GM12878 (cell line): ENCODE data around the gene LRRC41. TPM values are rescaled to one million over a fixed set of nuclear protein-coding genes. Genes with fewer than 3 reads are reported as not detected.

Experiments used
- ATAC-seq: fragments of 200-7000 bp; cut with Tn5 transposase; 3 replicates; pipeline ENCODE4 v1.9.1; 2020; ENCODE audit warnings: mild to moderate bottlenecking, moderate library complexity
- BruUV-seq: library from RNA; stranded (reverse); fragments of 400-500 nt; replicated peaks from 2 replicates; lab custom pipeline; 2021; lab: Mats Ljungman, UMichigan
- CTCF ChIA-PET: fragments of 300-600 bp; sonication (Branson Sonifier 250); formaldehyde crosslinking; extraction: SDS; loops from one replicate; lab custom pipeline; 2021; ENCODE audit warnings: inconsistent platforms; lab: Yijun Ruan, JAX
- POLR2A ChIA-PET: fragments of 350-600 bp; formaldehyde crosslinking; extraction: SDS; loops from one replicate; lab custom pipeline; 2021; ENCODE audit warnings: inconsistent platforms; lab: Charles Lee
- RAD21 ChIA-PET: fragments of 300-600 bp; sonication (Branson Sonifier 250); formaldehyde crosslinking; loops from one replicate; lab custom pipeline; 2023; ENCODE audit warnings: antibody characterized with exemption; ENCODE audit not compliant: unreplicated experiment; lab: Charles Lee
- SMC1A ChIA-PET: fragments of 300-600 bp; sonication (Branson Sonifier 250); formaldehyde crosslinking; loops from one replicate; lab custom pipeline; 2023; ENCODE audit not compliant: unreplicated experiment, uncharacterized antibody; lab: Charles Lee
- DNase-seq: peaks from one replicate; pipeline ENCODE4 v3.0.0-alpha.2; 2011; ENCODE audit warnings: low read depth, low spot score
- FAIRE-seq: peaks from 3 replicates; lab custom pipeline; 2011; peaks lifted over from hg19 to GRCh38; lab: Jason Lieb, UNC
- H2AFZ ChIP-seq: 2 replicates; pipeline ENCODE4 v1.6.0; 2011; ENCODE audit warnings: low read depth, low read length, control low read depth; ENCODE audit not compliant: control insufficient read depth
- H3K27ac ChIP-seq: 2 replicates; pipeline ENCODE4 v1.5.1; 2011; ENCODE audit warnings: control low read depth; ENCODE audit not compliant: control insufficient read depth, insufficient read depth
- H3K27me3 ChIP-seq, 2 experiments: replicated peaks in 1 of 2; 2 replicates each; pipeline versions ENCODE4 v1.6.0 to v1.6.1; 2011; ENCODE audit warnings: low read length in 1 of 2; ENCODE audit not compliant: control insufficient read depth in 2 of 2, insufficient read depth in 2 of 2
- H3K36me3 ChIP-seq, 2 experiments: 2 replicates each; pipeline ENCODE4 v1.5.1; 2011; ENCODE audit warnings: low read length in 1 of 2; ENCODE audit not compliant: control insufficient read depth in 2 of 2, insufficient read depth in 2 of 2
- H3K4me1 ChIP-seq: 2 replicates; pipeline ENCODE4 v1.6.1; 2011; ENCODE audit warnings: mild to moderate bottlenecking, low read length, moderate library complexity, mixed read lengths; ENCODE audit not compliant: control insufficient read depth, insufficient read depth
- H3K4me2 ChIP-seq: 2 replicates; pipeline ENCODE4 v1.6.0; 2011; ENCODE audit warnings: control low read depth; ENCODE audit not compliant: control insufficient read depth, insufficient read depth
- H3K4me3 ChIP-seq: fragments of 200-600 bp; sonication (generic); 2 replicates; pipeline ENCODE4 v1.5.1; 2016
- H3K79me2 ChIP-seq: 2 replicates; pipeline ENCODE4 v1.6.0; 2011; ENCODE audit warnings: low read length; ENCODE audit not compliant: control insufficient read depth, insufficient read depth
- H3K9ac ChIP-seq: 2 replicates; pipeline ENCODE4 v1.8.0; 2011; ENCODE audit warnings: low read length, control low read depth, mixed read lengths; ENCODE audit not compliant: control insufficient read depth, insufficient read depth
- H3K9me3 ChIP-seq: replicated peaks from 3 replicates; pipeline ENCODE4 v1.5.1; 2011; ENCODE audit warnings: mild to moderate bottlenecking, low read length; ENCODE audit not compliant: control insufficient read depth, insufficient read depth
- H4K20me1 ChIP-seq: 2 replicates; pipeline ENCODE4 v1.6.0; 2011; ENCODE audit not compliant: control insufficient read depth, insufficient read depth
- IRF4 ChIP-seq: IDR thresholded peaks from 2 replicates; pipeline ENCODE4 v1.6.1; 2011; ENCODE audit warnings: low read depth, low read length
- MTA3 ChIP-seq: IDR thresholded peaks from 2 replicates; pipeline ENCODE4 v1.6.1; 2012; ENCODE audit warnings: low read length, inconsistent platforms, borderline replicate concordance
- NR2C1 ChIP-seq: fragments of 450-650 bp; IDR thresholded peaks from 2 replicates; pipeline ENCODE4 v1.6.1; 2017; ENCODE audit warnings: antibody characterized with exemption, mild to moderate bottlenecking, moderate library complexity
- NR2C2 ChIP-seq: IDR thresholded peaks from 2 replicates; pipeline ENCODE4 v1.6.1; 2011; ENCODE audit warnings: borderline replicate concordance, low read depth; ENCODE audit not compliant: control insufficient read depth, insufficient read length
- SUPT20H ChIP-seq: IDR thresholded peaks from 2 replicates; pipeline ENCODE4 v1.6.1; 2011; ENCODE audit warnings: low read depth, mild to moderate bottlenecking, low read length, moderate library complexity, borderline replicate concordance; ENCODE audit not compliant: control insufficient read depth
- TARDBP ChIP-seq: IDR thresholded peaks from 2 replicates; pipeline ENCODE4 v1.6.1; 2016; ENCODE audit warnings: borderline replicate concordance
- in situ Hi-C: fragments of 300-500 bp; cut with MboI; formaldehyde crosslinking; loops from 9 replicates; pipeline ENCODE4 v1.14.3; 2018; ENCODE audit warnings: mixed read lengths
- intact Hi-C: fragments of 100-400 bp; cut with micrococcal nuclease; formaldehyde crosslinking; loops from one replicate; pipeline ENCODE4 v1.14.2; 2022; ENCODE audit not compliant: unreplicated experiment
- polyA plus RNA-seq, 11 experiments: library from polyadenylated mRNA; depleted of rRNA in 4 of 11; unstranded in 6 of 11; stranded (reverse) in 5 of 11; fragments of >200 nt; fragmentation: Nextera tagmentation in 4 of 11; fragmentation: Illumina TruSeq in 1 of 11; extraction: Ambion mirVana in 4 of 11; extraction: Trizol in 1 of 11; gene quantifications; 1 replicate in 1 of 11; 2 replicates in 10 of 11; pipeline versions ENCODE4 v1.2.1 to v1.2.3, GENCODE V29; 2011 to 2016; ENCODE audit warnings: inconsistent platforms in 2 of 11, missing spikeins in 2 of 11, low read depth in 1 of 11
- total RNA-seq, 4 experiments: library from RNA; depleted of rRNA in 3 of 4; stranded (reverse); fragments of >200 nt in 3 of 4; fragmentation: Illumina TruSeq in 1 of 4; extraction: Trizol in 1 of 4; gene quantifications; 2 replicates each; pipeline versions ENCODE4 v1.2.1 to v1.2.3, GENCODE V29; 2013 to 2021

The LRRC41 gene
- total and polyA plus RNA-seq, 10 of the 15 experiments (the other 5 are each of a cell fraction or from before 2014, with no cell fraction given), result 12.0 to 79.9 (median 48.5) TPM

GRCh38 chr1:46345281-46345680 is 41.9 kb upstream of the LRRC41 start:
- TSS peak; percentile 23 for BruUV-seq
- H3K4me2 ChIP-seq, result peak overlapping the region; percentile 30; the same call in 1 of the 2 replicates
- RAD21 ChIA-PET, result interaction anchor here (0.7 to 4.1 kb wide), 7 partner anchors 12 to 471 kb away, joined by 3 to 56 read pairs (median 4); partner anchors contain the start of genes LRRC41 and UQCRH
- H3K79me2 ChIP-seq, result peaks cover 48% of the 10 kb centered on the region
- ATAC-seq (no peak), DNase-seq (no peak), FAIRE-seq (no peak)
- peaks cover 7% of the 10 kb centered on the region; the same call in 1 of the 2 replicates for H3K4me1 ChIP-seq
- peaks cover 8 to 25% of the 10 kb centered on the region in 2 experiments; a peak in 3 of 4 replicates for H3K36me3 ChIP-seq
- no peak overlapping the region; the same call in 1 of the 2 replicates for H3K27ac ChIP-seq
- intact Hi-C loops (loop anchor here (10.0 kb wide), 1 partner anchor 660 kb away; the partner anchor contains the start of genes GPBP1L1 and TMEM69), in situ Hi-C loops (no loop called here)
- H2AFZ ChIP-seq, result no peak overlapping the region
- SMC1A ChIA-PET, result interaction anchor here (0.8 to 11.1 kb wide), 10 partner anchors 11 to 121 kb away, joined by 3 to 141 read pairs (median 6); partner anchors contain the start of genes LRRC41 and UQCRH
- H3K27me3 ChIP-seq, result no peaks in the 10 kb centered on the region
- POLR2A ChIA-PET, result interaction anchor here (1.2 to 3.3 kb wide), 2 partner anchors 24 to 37 kb away, joined by 4 to 20 read pairs; no protein-coding TSS in a partner anchor
- no peak overlapping the region; the same call in 1 of the 2 replicates for H3K4me3 ChIP-seq
- no peaks in the 10 kb centered on the region for H4K20me1 ChIP-seq
- CTCF ChIA-PET, result interaction anchor here (1.0 to 11.4 kb wide), 10 partner anchors 12 to 331 kb away, joined by 3 to 267 read pairs (median 20); partner anchors contain the start of genes LRRC41, RAD54L and UQCRH
- 0 out of 2 replicates have a peak, but pooled peaks have one; percentile 5 for TF ChIP-seq NR2C1
- TF ChIP-seq IRF4, result no peak
- TF ChIP-seq NR2C2, result no peak
- TF ChIP-seq TARDBP, result no peak
- TF ChIP-seq SUPT20H, result no peak
- no peak for TF ChIP-seq MTA3
- no peaks in the 10 kb centered on the region for H3K9me3 ChIP-seq
- no peak overlapping the region for H3K9ac ChIP-seq
